ENCODE data around the gene PRDM8.
"Not testable (repeated sequence)": the region's sequence is repeated elsewhere in the genome, so short reads cannot be mapped to it uniquely, and the experiment has no call there.

Gene PRDM8

GRCh38 chr4:80173401-80173800 lies 23.9 kb upstream of the PRDM8 start:
- peak overlapping the region; percentile 92 for H3K27ac Mint-ChIP-seq
- DNase-seq (ENCODE audit: low spot score) = peak; percentile 71
- peaks cover 4% of the 10 kb centered on the region for H3K36me3 Mint-ChIP-seq (ENCODE audit: low read depth)
- no peaks in the 10 kb centered on the region for H3K27me3 Mint-ChIP-seq (ENCODE audit: low read depth)
- H3K4me3 Mint-ChIP-seq = peak overlapping the region; percentile 69
- H3K9me3 Mint-ChIP-seq = peaks cover 19% of the 10 kb centered on the region
- H3K4me1 Mint-ChIP-seq (ENCODE audit: low read depth) = peaks cover 51% of the 10 kb centered on the region

GRCh38 chr4:80173841-80174240 lies 23.5 kb upstream of the PRDM8 start:
- peaks cover 17% of the 10 kb centered on the region for H3K9me3 Mint-ChIP-seq
- peak overlapping the region; percentile 40 for H3K4me3 Mint-ChIP-seq
- peaks cover 4% of the 10 kb centered on the region for H3K36me3 Mint-ChIP-seq (ENCODE audit: low read depth)
- DNase-seq (ENCODE audit: low spot score) = no peak
- peaks cover 51% of the 10 kb centered on the region for H3K4me1 Mint-ChIP-seq (ENCODE audit: low read depth)
- no peaks in the 10 kb centered on the region for H3K27me3 Mint-ChIP-seq (ENCODE audit: low read depth)
- peak overlapping the region; percentile 69 for H3K27ac Mint-ChIP-seq

GRCh38 chr4:80177793-80178192 lies 19.5 kb upstream of the PRDM8 start:
- Mint-ChIP-seq H3K4me1 (ENCODE audit: low read depth) (peaks cover 49% of the 10 kb centered on the region), H3K36me3 (ENCODE audit: low read depth) (peaks cover 15% of the 10 kb centered on the region), H3K9me3 (peaks cover 32% of the 10 kb centered on the region)
- not testable (repeated sequence) for H3K4me3 Mint-ChIP-seq; DNase-seq (ENCODE audit: low spot score); H3K27ac Mint-ChIP-seq; H3K27me3 Mint-ChIP-seq (ENCODE audit: low read depth)

GRCh38 chr4:80178964-80179363 lies 18.3 kb upstream of the PRDM8 start:
- Mint-ChIP-seq H3K27me3 (ENCODE audit: low read depth) (no peaks in the 10 kb centered on the region), H3K9me3 (peaks cover 32% of the 10 kb centered on the region), H3K4me1 (ENCODE audit: low read depth) (peaks cover 45% of the 10 kb centered on the region), H3K27ac (no peak overlapping the region), H3K36me3 (ENCODE audit: low read depth) (peaks cover 15% of the 10 kb centered on the region), H3K4me3 (no peak overlapping the region)
- DNase-seq (ENCODE audit: low spot score) = no peak

GRCh38 chr4:80179637-80180161 lies 17.6 kb upstream of the PRDM8 start:
- H3K36me3 Mint-ChIP-seq (ENCODE audit: low read depth) = peaks cover 15% of the 10 kb centered on the region
- no peak overlapping the region for H3K4me3 Mint-ChIP-seq
- no peak for DNase-seq (ENCODE audit: low spot score)
- H3K27ac Mint-ChIP-seq = no peak overlapping the region
- no peaks in the 10 kb centered on the region for H3K27me3 Mint-ChIP-seq (ENCODE audit: low read depth)
- peaks cover 39% of the 10 kb centered on the region for H3K4me1 Mint-ChIP-seq (ENCODE audit: low read depth)
- H3K9me3 Mint-ChIP-seq = peaks cover 32% of the 10 kb centered on the region

- Mint-ChIP-seq H3K4me1 (ENCODE audit: low read depth) (peaks cover 38% of the 10 kb centered on the region), H3K4me3 (peak overlapping the region; percentile 1), H3K27me3 (ENCODE audit: low read depth) (peaks cover 9% of the 10 kb centered on the region), H3K36me3 (ENCODE audit: low read depth) (peaks cover 17% of the 10 kb centered on the region), H3K27ac (peak overlapping the region; percentile 13), H3K9me3 (peaks cover 25% of the 10 kb centered on the region)
- no peak for DNase-seq (ENCODE audit: low spot score)
Measured at GRCh38 chr4:80180743-80181142, 16.6 kb upstream of the PRDM8 start.

GRCh38 chr4:80182237-80182866 lies 15.0 kb upstream of the PRDM8 start:
- Mint-ChIP-seq H3K4me1 (ENCODE audit: low read depth) (peaks cover 44% of the 10 kb centered on the region), H3K27me3 (ENCODE audit: low read depth) (peaks cover 25% of the 10 kb centered on the region), H3K4me3 (peak overlapping the region; percentile 52), H3K27ac (peak overlapping the region; percentile 78), H3K9me3 (peaks cover 21% of the 10 kb centered on the region), H3K36me3 (ENCODE audit: low read depth) (peaks cover 22% of the 10 kb centered on the region)
- DNase-seq (ENCODE audit: low spot score) = peak; percentile 45

- H3K27ac Mint-ChIP-seq = peak overlapping the region; percentile 95
- H3K4me1 Mint-ChIP-seq (ENCODE audit: low read depth) = peaks cover 44% of the 10 kb centered on the region
- peaks cover 22% of the 10 kb centered on the region for H3K36me3 Mint-ChIP-seq (ENCODE audit: low read depth)
- H3K9me3 Mint-ChIP-seq = peaks cover 17% of the 10 kb centered on the region
- H3K27me3 Mint-ChIP-seq (ENCODE audit: low read depth) = peaks cover 34% of the 10 kb centered on the region
- DNase-seq (ENCODE audit: low spot score) = no peak
- peak overlapping the region; percentile 98 for H3K4me3 Mint-ChIP-seq
Measured at GRCh38 chr4:80183250-80184052, 13.9 kb upstream of the PRDM8 start.

- peaks cover 18% of the 10 kb centered on the region for H3K36me3 Mint-ChIP-seq (ENCODE audit: low read depth)
- peak; percentile 91 for DNase-seq (ENCODE audit: low spot score)
- peaks cover 36% of the 10 kb centered on the region for H3K27me3 Mint-ChIP-seq (ENCODE audit: low read depth)
- H3K4me1 Mint-ChIP-seq (ENCODE audit: low read depth) = peaks cover 44% of the 10 kb centered on the region
- H3K27ac Mint-ChIP-seq = peak overlapping the region; percentile 95
- H3K4me3 Mint-ChIP-seq = peak overlapping the region; percentile 98
- H3K9me3 Mint-ChIP-seq = peaks cover 12% of the 10 kb centered on the region
Measured at GRCh38 chr4:80184053-80184824, 13.1 kb upstream of the PRDM8 start.

GRCh38 chr4:80184825-80185756 lies 12.2 kb upstream of the PRDM8 start:
- Mint-ChIP-seq H3K9me3 (peaks cover 5% of the 10 kb centered on the region), H3K4me1 (ENCODE audit: low read depth) (peaks cover 44% of the 10 kb centered on the region), H3K4me3 (peak overlapping the region; percentile 98), H3K27ac (peak overlapping the region; percentile 95), H3K36me3 (ENCODE audit: low read depth) (peaks cover 11% of the 10 kb centered on the region), H3K27me3 (ENCODE audit: low read depth) (peaks cover 37% of the 10 kb centered on the region)
- DNase-seq (ENCODE audit: low spot score) = no peak

- peaks cover 40% of the 10 kb centered on the region for H3K27me3 Mint-ChIP-seq (ENCODE audit: low read depth)
- peak overlapping the region; percentile 98 for H3K4me3 Mint-ChIP-seq
- DNase-seq (ENCODE audit: low spot score) = no peak
- H3K4me1 Mint-ChIP-seq (ENCODE audit: low read depth) = peaks cover 38% of the 10 kb centered on the region
- H3K36me3 Mint-ChIP-seq (ENCODE audit: low read depth) = peaks cover 7% of the 10 kb centered on the region
- H3K9me3 Mint-ChIP-seq = no peaks in the 10 kb centered on the region
- H3K27ac Mint-ChIP-seq = peak overlapping the region; percentile 17
Measured at GRCh38 chr4:80185787-80186548, 11.3 kb upstream of the PRDM8 start.

GRCh38 chr4:80186676-80187075 lies 10.6 kb upstream of the PRDM8 start:
- Mint-ChIP-seq H3K27me3 (ENCODE audit: low read depth) (peaks cover 40% of the 10 kb centered on the region), H3K9me3 (no peaks in the 10 kb centered on the region), H3K4me1 (ENCODE audit: low read depth) (peaks cover 34% of the 10 kb centered on the region), H3K4me3 (peak overlapping the region; percentile 98), H3K36me3 (ENCODE audit: low read depth) (peaks cover 7% of the 10 kb centered on the region), H3K27ac (no peak overlapping the region)
- no peak for DNase-seq (ENCODE audit: low spot score)
